Muscle of leg (tissue), 11 donors: ENCODE data around the gene SEPTIN10. TPM values are rescaled to one million over a fixed set of nuclear protein-coding genes. Genes with fewer than 3 reads are reported as not detected.

ENCODE experiments used
- DNase-seq: peaks from one replicate; pipeline ENCODE4 v3.0.0; 2013
- H3K27ac ChIP-seq: one replicate; pipeline ENCODE4 v1.5.1; 2013; ENCODE audit warnings: mild to moderate bottlenecking, low read length, control low read depth
- H3K27me3 ChIP-seq: one replicate; pipeline ENCODE4 v1.6.1; 2013; ENCODE audit warnings: low read length; ENCODE audit not compliant: control insufficient read depth, insufficient read depth
- H3K36me3 ChIP-seq: one replicate; pipeline ENCODE4 v1.6.1; 2013; ENCODE audit warnings: low read length; ENCODE audit not compliant: control insufficient read depth, insufficient read depth
- H3K4me1 ChIP-seq: one replicate; pipeline ENCODE4 v1.6.1; 2013; ENCODE audit warnings: low read length; ENCODE audit not compliant: control insufficient read depth, insufficient read depth
- H3K4me3 ChIP-seq: one replicate; pipeline ENCODE4 v1.5.1; 2013; ENCODE audit warnings: low read length, control low read depth
- H3K9me3 ChIP-seq: replicated peaks from 2 replicates; pipeline ENCODE4 v1.6.1; 2013; ENCODE audit warnings: low read depth, low read length; ENCODE audit not compliant: control insufficient read depth
- whole genome bisulfite sequencing: methylation state at CpG from one replicate; pipeline ENCODE4 v1.1.5; 2013; ENCODE audit warnings: missing lambda C conversion rate; ENCODE audit not compliant: insufficient coverage; 5-methylcytosine and 5-hydroxymethylcytosine counted together
- polyA plus RNA-seq, 8 donors: library from polyadenylated mRNA; unstranded; fragments of 120-200 nt; gene quantifications; one replicate each; pipeline versions ENCODE4 v1.2.1 to v1.2.3, GENCODE V29; 2013; ENCODE audit warnings: inconsistent platforms in 1 of 8, low replicate concordance in 1 of 8; ENCODE audit not compliant: insufficient read length in 8 of 8, insufficient read depth in 1 of 8
- total RNA-seq: library from RNA; stranded (reverse); fragments of 120-200 nt; gene quantifications from one replicate; pipeline ENCODE4 v1.2.4, GENCODE V29; 2013

SEPTIN10 gene
- total and polyA plus RNA-seq, 9 donors, result 66.7 to 109 (median 78.9) TPM

DNA sequence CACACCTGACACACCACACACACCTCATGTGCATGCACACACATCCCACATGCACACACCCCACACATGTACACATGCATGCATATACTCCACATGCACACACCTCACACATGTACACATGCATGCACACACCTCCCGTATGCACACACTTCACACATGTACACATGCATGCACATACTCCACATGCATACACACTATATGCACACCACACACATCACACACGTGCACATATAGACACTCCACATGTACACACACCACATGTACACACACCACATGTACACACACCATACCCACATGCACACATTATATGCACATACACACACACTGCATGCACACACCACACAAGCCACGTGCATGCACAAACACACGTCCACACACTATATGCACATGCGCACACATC lies 100.5 kb downstream of the SEPTIN10 start:
- peaks cover 25% of the 10 kb centered on the region for H3K4me1 ChIP-seq
- H3K27ac ChIP-seq, result no peak overlapping the region
- no peaks in the 10 kb centered on the region for H3K36me3 ChIP-seq
- DNase-seq, result no peak
- 91% methylated on average over 2 of the region's 5 CpGs for WGBS
- peaks cover 3% of the 10 kb centered on the region for H3K9me3 ChIP-seq
- H3K4me3 ChIP-seq, result no peak overlapping the region
- H3K27me3 ChIP-seq, result peaks cover 6% of the 10 kb centered on the region

DNA sequence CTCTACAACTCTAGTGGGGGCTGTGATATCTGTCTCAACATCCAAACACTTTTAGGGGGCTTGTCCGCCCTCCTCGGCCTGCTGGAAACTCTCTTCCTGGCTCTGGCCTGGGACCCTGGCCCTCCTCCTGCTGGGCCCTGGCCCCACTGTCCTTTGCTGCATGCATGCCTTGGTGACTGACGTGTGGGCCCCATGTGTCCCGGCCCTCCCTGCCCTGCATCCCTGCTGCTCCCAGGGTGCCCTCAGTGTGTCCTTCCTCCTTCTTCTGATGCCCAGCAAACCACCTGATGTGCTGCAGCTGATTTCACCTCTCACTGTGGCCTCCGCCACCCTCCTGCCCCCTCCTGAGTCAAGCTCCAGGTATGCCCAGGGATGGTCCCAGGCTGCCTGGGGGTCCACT lies 101.7 kb downstream of the SEPTIN10 start:
- Histone ChIP-seq H3K9me3 (peaks cover 3% of the 10 kb centered on the region), H3K27ac (no peak overlapping the region), H3K4me3 (no peak overlapping the region), H3K4me1 (peaks cover 25% of the 10 kb centered on the region), H3K36me3 (no peaks in the 10 kb centered on the region), H3K27me3 (peaks cover 6% of the 10 kb centered on the region)
- DNase-seq, result no peak
- 74% methylated on average over 5 of the region's 5 CpGs for WGBS

DNA sequence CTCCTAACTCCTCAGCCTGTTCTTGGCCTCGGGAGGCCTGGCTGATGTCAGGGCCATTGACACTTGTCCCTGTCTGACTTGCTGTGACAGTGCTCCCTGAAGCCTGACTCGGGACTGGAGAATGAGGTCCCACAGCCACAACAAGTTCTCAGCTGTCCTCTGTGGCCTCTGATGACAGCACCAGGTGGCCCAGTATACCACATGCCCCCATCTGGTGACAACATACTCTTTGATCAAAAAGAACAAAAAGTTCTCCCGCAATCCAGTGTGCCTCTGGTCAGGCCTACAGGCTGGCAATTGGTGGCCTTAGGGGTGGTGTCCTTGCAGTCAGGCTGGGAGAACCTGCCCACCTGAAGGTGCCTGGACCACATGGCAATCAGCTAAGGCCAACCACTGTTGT lies 102.6 kb downstream of the SEPTIN10 start:
- DNase-seq, result no peak
- H3K36me3 ChIP-seq, result no peaks in the 10 kb centered on the region
- peaks cover 3% of the 10 kb centered on the region for H3K9me3 ChIP-seq
- WGBS, result 42% methylated on average over 2 of the region's 3 CpGs
- H3K27ac ChIP-seq, result no peak overlapping the region
- no peak overlapping the region for H3K4me3 ChIP-seq
- peaks cover 6% of the 10 kb centered on the region for H3K27me3 ChIP-seq
- peaks cover 25% of the 10 kb centered on the region for H3K4me1 ChIP-seq

DNA sequence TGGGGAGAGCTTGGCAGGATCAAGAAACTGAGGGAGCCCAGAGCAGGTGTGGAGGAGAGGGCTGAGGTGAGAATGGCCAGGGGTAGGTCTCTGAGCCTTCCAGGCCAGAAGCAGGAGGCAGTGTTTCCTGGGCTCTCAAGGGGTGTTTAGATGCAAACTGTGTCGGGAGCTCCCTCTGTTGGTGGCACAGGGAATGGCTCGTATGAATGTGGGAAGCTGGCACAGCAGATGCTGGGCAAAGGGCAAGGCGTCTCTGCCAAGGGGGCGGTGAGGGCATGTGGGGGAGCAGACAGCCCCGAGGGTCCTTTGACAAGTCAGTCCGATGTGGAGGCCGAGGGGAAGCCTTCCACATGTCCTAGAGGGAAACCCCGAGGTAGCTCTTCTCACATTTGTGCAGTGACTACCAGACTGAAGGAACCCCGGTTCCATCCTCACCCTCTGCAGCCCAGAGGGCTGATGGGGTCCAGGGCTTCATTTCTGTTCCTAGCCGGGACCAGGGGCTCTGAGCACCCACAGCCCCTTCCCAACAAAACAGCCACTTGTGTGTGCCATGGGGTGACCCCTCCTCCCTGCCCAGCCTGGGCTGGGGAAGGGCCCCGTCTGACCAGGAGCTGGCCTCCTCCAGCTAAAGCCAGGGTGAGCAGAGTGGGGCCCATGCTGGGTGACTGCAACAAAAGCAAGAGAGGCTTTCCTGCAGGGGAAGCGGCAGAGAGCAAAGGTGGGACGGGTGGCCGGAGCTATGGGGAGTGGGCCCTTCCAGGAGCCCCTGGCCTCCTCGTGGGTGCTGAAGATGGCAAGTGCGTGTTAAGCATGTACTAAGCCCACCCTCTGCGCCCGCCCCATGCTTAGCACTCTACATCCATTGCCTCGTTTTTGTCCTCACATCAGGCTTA lies 103.4 kb downstream of the SEPTIN10 start:
- no peak overlapping the region for H3K27ac ChIP-seq
- no peak overlapping the region for H3K4me3 ChIP-seq
- peaks cover 25% of the 10 kb centered on the region for H3K4me1 ChIP-seq
- WGBS, result 48% methylated on average over 15 of the region's 19 CpGs
- peaks cover 8% of the 10 kb centered on the region for H3K27me3 ChIP-seq
- peaks cover 9% of the 10 kb centered on the region for H3K9me3 ChIP-seq
- peak; percentile 82 for DNase-seq
- no peaks in the 10 kb centered on the region for H3K36me3 ChIP-seq

DNA sequence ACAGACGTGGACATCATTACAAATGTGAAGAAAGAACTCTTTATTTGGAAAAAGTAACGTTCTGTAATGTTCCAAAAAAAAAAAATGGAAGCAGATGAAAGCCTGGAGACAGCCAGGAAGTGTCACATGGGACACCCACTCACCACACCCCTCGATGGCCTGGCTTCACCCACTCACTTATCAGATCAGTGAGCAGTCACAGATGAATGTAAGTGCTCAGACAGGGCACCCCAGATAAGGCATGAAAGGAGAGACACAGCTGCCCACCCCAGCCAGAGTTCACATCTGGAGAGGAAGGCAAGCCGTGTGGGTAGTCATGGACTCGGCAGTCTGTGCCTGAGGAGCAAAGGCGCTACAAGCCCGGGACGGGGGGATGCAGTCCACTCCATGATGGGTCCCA lies 105.2 kb downstream of the SEPTIN10 start:
- Histone ChIP-seq H3K27me3 (peaks cover 7% of the 10 kb centered on the region), H3K36me3 (no peaks in the 10 kb centered on the region), H3K4me3 (no peak overlapping the region), H3K4me1 (peaks cover 13% of the 10 kb centered on the region), H3K27ac (no peak overlapping the region), H3K9me3 (peaks cover 9% of the 10 kb centered on the region)
- no peak for DNase-seq
- 55% methylated on average over 3 of the region's 8 CpGs for WGBS

DNA sequence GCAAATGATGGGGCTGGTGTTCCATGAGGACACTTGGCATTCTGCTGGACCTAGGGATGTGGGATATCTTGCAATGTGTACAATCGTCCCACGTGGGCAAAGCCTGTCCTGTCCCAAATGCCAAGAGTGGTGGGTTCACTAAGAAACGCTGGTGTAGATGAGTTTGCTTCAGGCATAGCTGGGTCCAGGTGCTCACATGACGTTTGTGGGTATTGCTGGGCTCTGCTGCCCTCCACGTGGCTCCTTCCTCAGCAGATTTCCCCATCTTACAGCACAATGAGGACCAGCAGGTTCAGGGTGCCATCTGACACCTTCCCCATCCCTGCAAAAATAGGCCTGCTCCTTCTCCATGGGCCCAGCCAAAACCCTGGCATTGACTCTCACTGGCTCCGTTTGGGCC lies 105.9 kb downstream of the SEPTIN10 start:
- Histone ChIP-seq H3K4me3 (no peak overlapping the region), H3K9me3 (peaks cover 9% of the 10 kb centered on the region), H3K27me3 (peaks cover 7% of the 10 kb centered on the region), H3K27ac (no peak overlapping the region), H3K4me1 (peaks cover 11% of the 10 kb centered on the region), H3K36me3 (no peaks in the 10 kb centered on the region)
- no peak for DNase-seq
- 84% methylated on average over 5 of the region's 6 CpGs for WGBS

DNA sequence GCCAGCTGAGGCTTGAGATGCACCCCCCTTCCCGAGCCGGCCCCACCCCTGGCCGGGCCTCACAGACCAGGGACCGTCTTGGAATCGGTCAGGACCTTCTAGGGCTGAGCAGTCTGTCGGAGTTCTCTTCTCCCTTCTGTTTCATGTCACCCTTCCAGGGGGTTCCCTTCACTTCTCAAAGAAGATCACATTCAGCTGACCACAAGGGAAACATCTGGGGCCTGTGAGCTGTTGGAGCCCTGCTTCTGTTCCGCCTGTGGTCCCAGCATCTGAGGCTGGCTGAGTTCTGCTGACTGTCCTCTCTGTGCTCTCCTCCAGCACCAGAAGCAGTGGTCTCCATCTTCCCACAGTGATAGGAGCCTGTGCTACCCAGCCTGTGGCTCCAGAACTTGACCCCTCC lies 106.5 kb downstream of the SEPTIN10 start:
- Histone ChIP-seq H3K36me3 (no peaks in the 10 kb centered on the region), H3K27ac (no peak overlapping the region), H3K4me1 (peaks cover 11% of the 10 kb centered on the region), H3K9me3 (peaks cover 9% of the 10 kb centered on the region), H3K4me3 (no peak overlapping the region), H3K27me3 (peaks cover 7% of the 10 kb centered on the region)
- DNase-seq, result peak; percentile 71
- 62% methylated on average over 7 of the region's 7 CpGs for WGBS

DNA sequence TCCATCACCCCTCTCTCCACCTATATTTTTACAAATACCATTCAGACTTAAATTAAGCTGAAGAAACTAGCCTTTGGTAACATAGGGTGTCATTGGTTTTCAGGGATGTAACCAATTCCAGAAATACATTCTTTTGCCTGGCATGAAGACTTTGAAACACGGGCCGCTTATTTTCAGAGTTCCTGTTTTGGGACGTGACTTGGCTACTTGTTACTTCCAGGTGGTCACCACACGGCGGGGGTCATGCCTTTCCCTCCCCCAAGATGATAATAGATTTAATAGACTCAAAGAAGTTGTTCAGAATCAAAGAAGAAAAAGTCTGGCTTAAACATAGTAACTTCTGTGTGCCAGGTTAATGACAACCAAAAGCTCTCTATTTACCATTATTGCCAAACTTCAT lies 110.6 kb downstream of the SEPTIN10 start:
- Histone ChIP-seq H3K27ac (no peak overlapping the region), H3K9me3 (peaks cover 6% of the 10 kb centered on the region), H3K4me3 (no peak overlapping the region), H3K36me3 (no peaks in the 10 kb centered on the region), H3K4me1 (peaks cover 24% of the 10 kb centered on the region), H3K27me3 (peaks cover 4% of the 10 kb centered on the region)
- DNase-seq, result no peak
- WGBS, result no CpG with 5 or more reads among the region's 5 CpGs

DNA sequence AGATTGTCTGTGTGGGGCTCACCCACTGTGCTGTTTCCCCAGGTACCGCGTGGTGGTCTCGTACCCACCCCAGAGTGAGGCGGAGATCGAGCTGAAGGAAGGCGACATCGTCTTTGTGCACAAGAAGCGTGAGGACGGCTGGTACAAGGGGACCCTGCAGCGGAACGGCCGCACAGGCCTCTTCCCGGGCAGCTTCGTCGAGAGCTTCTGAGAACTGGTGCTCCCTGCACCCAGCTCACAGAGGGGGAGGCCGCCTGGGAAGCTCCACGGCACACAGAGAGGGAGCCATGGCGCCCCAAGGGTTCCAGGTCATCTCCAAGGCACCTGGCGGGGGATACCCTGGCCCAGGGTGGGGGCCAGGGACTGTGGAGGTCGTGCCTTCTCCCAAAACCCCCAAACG lies 112.3 kb downstream of the SEPTIN10 start:
- 94% methylated on average over 17 of the region's 21 CpGs for WGBS
- H3K27ac ChIP-seq, result no peak overlapping the region
- peaks cover 6% of the 10 kb centered on the region for H3K9me3 ChIP-seq
- peaks cover 4% of the 10 kb centered on the region for H3K27me3 ChIP-seq
- H3K4me3 ChIP-seq, result no peak overlapping the region
- no peaks in the 10 kb centered on the region for H3K36me3 ChIP-seq
- no peak for DNase-seq
- peaks cover 41% of the 10 kb centered on the region for H3K4me1 ChIP-seq

DNA sequence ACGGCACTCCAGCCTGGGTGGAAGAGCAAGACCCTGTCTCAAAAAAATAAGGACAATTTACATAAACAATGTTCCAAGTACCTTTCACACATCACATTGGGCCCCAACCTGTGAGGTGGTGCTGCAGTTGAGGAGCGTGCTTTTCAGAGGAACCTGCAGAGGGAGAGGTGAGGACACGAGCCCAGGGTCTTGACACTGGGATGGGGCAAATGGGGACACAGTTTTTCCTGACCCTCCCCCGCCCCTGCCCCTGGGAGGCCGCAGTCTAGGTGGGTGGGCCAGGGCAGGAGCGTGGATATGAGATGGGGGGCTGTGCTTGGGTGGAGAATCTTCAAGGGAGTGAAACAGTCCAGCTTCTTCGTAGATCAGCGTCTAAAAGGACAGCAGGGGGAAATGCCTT lies 112.9 kb downstream of the SEPTIN10 start:
- 94% methylated on average over 3 of the region's 8 CpGs for WGBS
- no peak for DNase-seq
- no peaks in the 10 kb centered on the region for H3K36me3 ChIP-seq
- no peak overlapping the region for H3K27ac ChIP-seq
- peaks cover 44% of the 10 kb centered on the region for H3K4me1 ChIP-seq
- peaks cover 5% of the 10 kb centered on the region for H3K9me3 ChIP-seq
- H3K27me3 ChIP-seq, result peaks cover 4% of the 10 kb centered on the region
- no peak overlapping the region for H3K4me3 ChIP-seq
